DLD1 (cell line): ENCODE results near the gene IFNGR2.
"Not testable (repeated sequence)": the region's sequence is repeated elsewhere in the genome, so short reads cannot be mapped to it uniquely, and the experiment has no call there.

Experiments used
- in situ Hi-C: cut with HindIII; loops from 2 replicates; pipeline ENCODE4 v1.10.0; 2017; ENCODE audit warnings: low sequenced_read_pairs

Gene IFNGR2

DNA sequence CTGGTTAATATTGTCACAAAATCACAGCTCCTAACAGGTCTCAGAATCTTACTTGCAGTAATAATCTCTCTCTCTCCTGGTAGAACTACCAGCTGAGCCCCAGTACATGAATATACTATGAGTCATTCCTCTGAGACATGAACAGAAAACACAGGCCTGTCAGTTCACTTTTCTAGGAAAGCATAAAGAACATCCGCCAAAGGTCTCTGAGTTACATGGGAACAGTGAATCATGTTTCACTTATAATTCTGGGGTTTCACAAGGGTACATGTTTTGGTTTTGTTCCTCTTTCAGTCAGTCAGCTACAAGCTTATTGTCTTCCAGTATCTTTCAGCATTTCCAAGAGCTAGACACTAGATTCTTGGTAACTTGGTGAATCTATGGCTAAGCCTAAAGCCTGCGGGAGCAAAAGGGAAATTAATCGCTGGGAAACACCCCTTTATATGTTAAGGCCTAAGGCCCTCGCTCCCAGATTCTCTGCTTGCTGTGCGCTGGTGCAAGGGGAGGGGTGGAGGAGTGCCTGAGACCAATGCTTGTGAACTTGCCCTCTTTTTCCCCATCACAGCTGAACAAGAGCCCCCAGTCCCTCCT is 31.7 kb downstream of the IFNGR2 start:
- in situ Hi-C loops = no loop called here

GRCh38 chr21:33437140-33437539 is 33.9 kb downstream of the IFNGR2 start:
- in situ Hi-C loops = no loop called here

DNA sequence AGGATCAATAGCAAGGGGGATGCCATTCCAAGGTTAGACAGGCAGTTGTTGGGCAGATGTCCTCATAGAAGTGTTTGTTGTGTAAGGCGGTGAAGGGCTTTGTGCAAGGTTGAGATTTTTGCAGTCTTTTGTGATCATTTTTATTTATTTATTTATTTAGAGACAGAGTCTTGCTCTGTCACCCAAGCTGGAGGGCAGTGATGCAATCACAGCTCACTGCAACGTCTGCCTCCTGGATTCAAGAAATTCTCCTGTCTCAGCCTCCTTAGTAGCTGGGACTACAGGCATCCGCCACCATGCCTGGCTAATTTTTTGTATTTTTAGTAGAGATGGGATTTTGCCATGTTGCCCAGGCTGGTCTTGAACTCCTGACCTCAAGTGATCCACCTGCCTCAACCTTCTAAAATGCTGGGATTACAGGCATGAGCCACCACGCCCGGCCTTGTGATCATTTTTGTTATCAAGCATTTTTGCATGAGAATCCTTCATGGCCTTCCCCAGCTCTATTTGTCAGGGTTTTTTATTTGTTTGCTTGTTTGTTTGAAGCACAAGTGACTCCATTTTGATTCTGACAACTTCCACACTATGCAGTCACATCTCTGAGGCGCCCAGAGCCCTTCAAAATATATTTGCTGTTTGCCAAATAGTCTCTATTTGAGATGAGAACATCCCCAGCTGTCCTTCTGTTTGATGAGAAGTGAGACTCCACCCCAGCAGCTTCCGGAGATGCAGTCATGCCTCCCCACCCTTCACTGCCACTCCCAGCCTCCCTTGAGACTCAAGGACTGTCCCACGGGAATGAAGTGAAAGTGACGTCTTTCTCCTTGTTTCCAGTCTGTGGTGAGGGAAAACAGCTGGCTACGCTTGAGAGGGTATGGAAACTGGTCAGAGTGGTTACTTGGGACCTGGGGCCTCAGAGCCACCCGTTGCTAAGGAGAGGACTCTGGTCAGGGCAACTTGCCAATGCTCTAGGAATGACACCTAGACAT is 38.6 kb downstream of the IFNGR2 start:
- in situ Hi-C loops = no loop called here

- in situ Hi-C loops = no loop called here
Measured at GRCh38 chr21:33443194-33443593, 40.0 kb downstream of the IFNGR2 start.

GRCh38 chr21:33444499-33444898 is 41.3 kb downstream of the IFNGR2 start:
- in situ Hi-C loops = no loop called here

DNA sequence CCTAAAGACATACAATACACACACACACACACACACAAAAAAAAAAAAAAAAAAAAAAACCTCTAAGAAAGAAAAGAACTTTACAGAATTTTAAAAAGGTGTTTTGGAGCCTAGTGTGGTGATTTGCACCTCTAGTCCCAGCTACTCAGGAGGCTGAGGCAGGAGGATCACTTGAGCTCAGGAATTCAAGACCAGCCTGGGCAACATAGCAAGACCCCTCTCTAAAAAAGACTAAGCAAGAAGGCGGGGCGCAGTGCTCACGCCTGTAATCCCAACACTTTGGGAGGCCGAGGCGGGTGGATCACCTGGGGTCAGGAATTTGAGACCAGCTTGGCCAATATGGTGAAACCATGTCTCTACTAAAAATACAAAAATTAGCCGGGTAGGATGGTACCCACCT is 43.4 kb downstream of the IFNGR2 start:
- in situ Hi-C loops = not testable (repeated sequence)

- in situ Hi-C loops = loop anchor here (10.0 kb wide), 1 partner anchor 245 kb away; no protein-coding TSS in a partner anchor
Measured at GRCh38 chr21:33449616-33450015, 46.4 kb downstream of the IFNGR2 start.

DNA sequence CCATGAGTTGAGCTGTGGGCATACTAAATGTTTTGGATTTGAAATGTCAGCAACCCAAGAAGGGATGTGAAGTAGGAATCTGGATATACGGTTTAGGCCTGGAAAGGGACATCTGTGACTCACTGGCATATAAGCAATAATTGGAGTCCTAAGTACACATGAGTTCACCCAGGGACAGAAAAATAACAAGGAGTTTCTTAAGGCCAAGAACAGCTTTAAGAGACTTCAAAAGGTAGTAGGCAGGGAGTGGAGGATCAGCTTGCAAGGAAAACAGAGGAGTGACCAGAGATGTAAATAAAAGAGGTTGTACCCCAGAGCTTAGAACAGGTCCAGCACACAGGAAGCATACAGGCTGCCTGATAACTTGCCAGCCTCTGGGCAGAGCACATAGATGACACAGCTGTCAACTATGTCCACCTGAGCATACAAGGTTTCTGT is 48.4 kb downstream of the IFNGR2 start:
- in situ Hi-C loops = loop anchor here (10.0 kb wide), 1 partner anchor 247 kb away; no protein-coding TSS in a partner anchor

DNA sequence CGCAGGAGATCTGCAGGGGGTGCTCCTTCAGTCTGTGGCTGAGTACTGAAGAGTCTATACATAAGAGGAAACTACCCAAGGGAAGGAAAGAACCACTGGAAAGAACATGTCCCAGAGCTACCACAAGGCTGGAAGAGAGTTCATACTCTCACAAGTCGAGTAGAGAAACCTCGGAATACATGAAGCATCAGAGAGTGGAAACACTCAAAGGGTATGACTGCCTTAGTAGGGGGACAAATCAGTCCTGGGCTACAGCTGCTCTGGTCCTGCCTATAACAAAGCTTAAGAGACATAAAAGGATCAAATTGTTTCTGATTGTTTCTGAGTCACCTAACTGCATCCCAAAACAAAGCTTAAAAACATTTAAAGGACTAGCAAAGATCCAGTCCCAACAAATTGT is 49.1 kb downstream of the IFNGR2 start:
- in situ Hi-C loops = loop anchor here (10.0 kb wide), 1 partner anchor 248 kb away; no protein-coding TSS in a partner anchor

DNA sequence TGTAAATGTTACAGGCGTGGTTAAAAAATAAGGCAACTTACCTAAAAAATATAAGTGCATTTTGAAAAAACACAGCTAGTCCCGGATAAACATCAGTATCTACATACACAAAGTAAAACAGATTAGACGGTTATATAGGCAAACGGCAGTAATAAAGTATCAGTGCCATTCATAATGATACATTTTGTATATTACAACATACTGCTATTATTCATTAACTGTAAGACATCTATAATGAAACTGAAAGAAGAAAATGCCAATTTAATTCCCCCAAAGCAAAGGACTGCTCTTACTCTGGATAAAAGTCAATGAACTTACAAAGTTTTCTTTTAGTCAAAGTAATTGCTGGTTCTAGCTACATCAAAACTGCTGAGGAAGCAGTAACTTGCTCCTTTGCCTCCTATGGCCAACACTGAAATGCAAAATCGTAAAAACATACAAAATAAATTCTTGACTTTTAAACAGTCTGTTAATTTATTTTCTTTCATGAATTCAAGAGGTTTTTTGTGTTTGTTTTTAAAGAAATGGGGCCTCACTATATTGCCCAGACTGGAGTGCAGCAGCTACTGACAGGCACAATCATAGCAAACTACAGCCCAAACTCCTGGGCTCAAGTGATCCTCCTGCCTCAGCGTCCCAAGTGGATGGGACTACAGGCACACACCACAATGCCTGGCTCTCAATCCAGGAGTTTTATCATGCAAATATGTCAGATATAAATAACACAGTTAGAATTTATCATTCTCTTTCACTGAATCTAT is 52.7 kb downstream of the IFNGR2 start:
- in situ Hi-C loops = loop anchor here (10.0 kb wide), 1 partner anchor 251 kb away; no protein-coding TSS in a partner anchor

GRCh38 chr21:33458861-33459260 is 55.6 kb downstream of the IFNGR2 start:
- in situ Hi-C loops = loop anchor here (10.0 kb wide), 1 partner anchor 254 kb away; no protein-coding TSS in a partner anchor

DNA sequence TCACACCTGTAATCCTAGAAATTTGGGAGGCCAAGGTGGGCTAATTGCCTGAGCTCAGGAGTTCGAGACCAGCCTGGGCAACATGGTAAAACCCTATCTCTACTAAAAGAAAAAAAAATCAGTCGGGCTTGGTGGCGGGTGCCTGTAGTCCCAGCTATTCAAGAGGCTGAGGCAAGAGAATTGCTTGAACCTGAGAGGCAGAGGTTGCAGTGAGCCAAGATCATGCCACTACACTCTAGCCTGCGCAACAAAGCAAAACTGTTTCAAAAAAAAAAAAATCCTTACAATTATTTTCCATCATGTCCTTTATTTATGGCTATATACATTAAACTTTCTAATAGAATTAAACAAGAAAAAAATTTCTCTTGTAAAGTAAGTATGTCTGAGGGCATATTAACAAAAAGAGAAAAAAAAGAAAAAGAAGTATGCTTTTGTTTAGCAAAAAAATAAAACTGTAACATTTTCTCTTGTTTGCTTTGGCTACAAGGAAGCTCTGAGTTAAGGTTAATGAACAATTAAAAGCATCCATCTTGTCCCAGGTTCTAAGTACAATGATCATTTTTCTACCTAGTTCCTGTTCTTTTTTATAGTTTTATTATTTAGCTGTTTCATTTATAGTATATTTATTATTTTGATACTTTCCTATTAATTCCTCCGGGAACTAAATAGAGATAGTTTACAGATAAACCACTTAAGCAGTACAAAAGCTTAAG is 58.5 kb downstream of the IFNGR2 start:
- in situ Hi-C loops = no loop called here

DNA sequence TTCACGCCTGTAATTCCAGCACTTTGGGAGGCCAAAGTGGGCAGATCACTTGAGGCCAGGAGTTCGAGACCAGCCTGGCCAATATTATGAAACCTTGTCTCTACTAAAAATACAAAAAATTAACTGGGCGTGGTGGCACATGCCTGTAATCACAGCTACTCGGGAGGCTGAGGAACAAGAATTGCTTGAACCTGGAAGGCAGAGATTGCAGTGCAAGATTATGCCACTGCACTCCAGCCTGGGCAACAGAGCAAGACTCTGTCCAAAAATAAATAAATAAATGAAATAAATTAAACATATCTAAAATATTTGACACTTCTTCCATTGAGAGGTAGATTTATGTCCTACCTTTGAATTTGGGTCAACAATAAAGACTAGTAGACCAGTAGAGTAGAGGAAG is 66.0 kb downstream of the IFNGR2 start:
- in situ Hi-C loops = not testable (repeated sequence)

- in situ Hi-C loops = no loop called here
Measured at GRCh38 chr21:33470701-33471100, 67.5 kb downstream of the IFNGR2 start.

DNA sequence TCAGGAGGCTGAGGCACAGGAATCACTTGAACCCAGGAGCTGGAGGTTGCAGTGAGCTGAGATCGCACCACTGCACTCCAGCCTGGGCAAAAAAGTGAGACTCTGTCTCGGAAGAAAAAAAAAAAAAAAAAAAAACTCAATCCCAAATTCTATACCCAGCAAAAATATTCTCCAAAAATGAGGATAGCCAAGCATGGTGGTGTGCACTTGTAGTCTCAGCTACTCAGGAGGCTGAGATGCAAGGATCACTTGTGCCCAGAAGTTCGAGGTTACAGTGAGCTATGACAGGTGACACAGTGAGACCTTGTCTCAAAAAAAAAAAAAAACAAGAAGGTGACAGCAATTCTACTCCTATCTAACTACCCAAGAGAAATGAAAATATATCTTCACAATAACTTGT is 70.1 kb downstream of the IFNGR2 start:
- in situ Hi-C loops = no loop called here

GRCh38 chr21:33477066-33477465 is 73.9 kb downstream of the IFNGR2 start:
- in situ Hi-C loops = no loop called here

DNA sequence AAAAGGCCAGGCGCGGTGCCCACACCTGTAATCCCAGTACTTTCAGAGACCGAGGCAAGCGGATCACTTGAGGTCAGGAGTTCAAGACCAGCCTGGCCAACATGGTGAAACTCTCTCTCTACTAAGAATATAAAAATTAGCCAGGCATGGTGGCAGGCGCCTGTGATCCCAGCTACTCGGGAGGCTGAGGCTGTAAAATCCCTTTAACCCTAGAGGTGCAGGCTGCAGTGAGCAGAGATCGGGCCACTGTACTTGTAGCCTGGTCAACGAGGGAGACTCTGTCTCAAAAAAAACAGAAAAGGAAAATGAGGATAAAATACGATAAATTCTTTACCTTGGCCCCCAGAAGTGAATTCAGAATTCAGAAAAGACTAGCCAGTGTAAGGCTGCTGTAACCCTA is 75.0 kb downstream of the IFNGR2 start:
- in situ Hi-C loops = no loop called here

GRCh38 chr21:33478935-33479678 is 75.9 kb downstream of the IFNGR2 start:
- in situ Hi-C loops = no loop called here

DNA sequence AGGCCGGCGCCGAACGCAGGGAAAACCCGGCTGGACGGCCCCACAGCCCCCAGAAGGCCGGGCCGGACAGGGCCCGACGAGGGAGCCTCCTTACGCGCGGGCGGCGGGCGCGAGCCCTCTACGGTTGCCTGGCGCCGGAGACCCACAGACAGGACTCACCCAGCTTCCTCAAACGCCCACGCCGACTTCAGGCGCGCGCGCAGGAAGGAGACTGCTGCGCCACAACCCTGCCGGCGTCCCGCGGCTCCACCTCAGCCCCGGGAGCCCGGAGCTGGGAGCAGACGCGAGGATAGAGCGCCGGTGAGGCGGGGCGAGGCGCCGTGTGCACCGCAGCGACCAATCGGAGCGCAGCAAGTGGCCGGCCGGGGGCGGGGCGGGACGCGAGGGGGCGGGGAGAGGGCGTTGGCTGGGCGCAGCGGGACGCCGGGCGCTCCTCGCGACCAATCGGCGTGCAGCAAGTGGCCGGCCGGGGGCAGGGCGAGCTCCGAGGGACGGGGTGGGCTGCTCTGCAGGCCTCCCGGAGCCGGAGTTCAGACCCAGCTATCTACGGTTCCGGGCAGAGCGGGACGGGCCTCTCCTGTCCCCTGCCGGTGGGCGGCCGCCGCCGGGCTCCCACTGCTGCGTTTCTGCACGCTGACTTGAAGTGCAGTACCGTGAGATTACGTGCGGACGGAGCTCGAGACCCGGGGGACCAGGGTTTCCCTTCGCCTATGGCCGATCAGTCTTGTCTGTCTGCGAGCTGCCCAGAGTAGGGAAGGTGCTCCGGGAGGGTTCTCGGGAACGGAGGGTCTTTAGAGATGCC is 76.7 kb downstream of the IFNGR2 start, which contains the start of gene TMEM50B:
TSS of gene TMEM50B (minus strand) at position 296 of the 802 bp plus-strand sequence. CDS start 11,089 bp downstream, outside the sequence.
- in situ Hi-C loops = no loop called here
